COR-L47 (cell line): ENCODE results near the gene NGFR.
"Not testable (repeated sequence)": the region's sequence is repeated elsewhere in the genome, so short reads cannot be mapped to it uniquely, and the experiment has no call there.

Experiments
- DNase-seq: peaks from one replicate; lab custom pipeline; 2025; lab: John Stamatoyannopoulos, UW

Gene NGFR

GRCh38 chr17:49547566-49547965, 52.5 kb downstream of the NGFR start:
- no peak for DNase-seq

DNA sequence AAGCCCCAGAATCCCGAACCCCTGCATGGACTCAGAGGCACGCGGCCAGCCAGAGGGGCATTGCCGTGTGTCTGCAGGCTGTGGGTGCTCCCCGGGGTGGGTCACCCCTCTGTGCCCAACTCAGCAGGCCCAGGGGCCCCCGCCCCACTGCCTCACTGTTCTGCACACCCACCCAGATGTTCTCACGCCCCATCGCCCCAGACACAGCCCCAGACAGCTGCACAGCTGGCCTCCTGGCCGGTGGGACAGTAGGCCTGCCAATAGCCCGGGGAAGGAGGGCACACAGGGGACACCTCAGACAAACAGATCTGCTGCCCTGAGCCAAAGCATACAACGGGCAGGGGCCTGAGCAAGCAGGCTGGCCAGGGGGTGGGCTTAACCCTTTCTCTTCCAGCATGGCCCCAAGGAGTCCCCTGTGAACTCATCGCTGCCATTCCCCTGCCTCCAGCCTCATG, 53.0 kb downstream of the NGFR start:
- DNase-seq = no peak

GRCh38 chr17:49548506-49549310, 53.6 kb downstream of the NGFR start:
- DNase-seq = no peak

- no peak for DNase-seq
These were observed 54.2 kb downstream of the NGFR start for GRCh38 chr17:49549311-49549605.

DNA sequence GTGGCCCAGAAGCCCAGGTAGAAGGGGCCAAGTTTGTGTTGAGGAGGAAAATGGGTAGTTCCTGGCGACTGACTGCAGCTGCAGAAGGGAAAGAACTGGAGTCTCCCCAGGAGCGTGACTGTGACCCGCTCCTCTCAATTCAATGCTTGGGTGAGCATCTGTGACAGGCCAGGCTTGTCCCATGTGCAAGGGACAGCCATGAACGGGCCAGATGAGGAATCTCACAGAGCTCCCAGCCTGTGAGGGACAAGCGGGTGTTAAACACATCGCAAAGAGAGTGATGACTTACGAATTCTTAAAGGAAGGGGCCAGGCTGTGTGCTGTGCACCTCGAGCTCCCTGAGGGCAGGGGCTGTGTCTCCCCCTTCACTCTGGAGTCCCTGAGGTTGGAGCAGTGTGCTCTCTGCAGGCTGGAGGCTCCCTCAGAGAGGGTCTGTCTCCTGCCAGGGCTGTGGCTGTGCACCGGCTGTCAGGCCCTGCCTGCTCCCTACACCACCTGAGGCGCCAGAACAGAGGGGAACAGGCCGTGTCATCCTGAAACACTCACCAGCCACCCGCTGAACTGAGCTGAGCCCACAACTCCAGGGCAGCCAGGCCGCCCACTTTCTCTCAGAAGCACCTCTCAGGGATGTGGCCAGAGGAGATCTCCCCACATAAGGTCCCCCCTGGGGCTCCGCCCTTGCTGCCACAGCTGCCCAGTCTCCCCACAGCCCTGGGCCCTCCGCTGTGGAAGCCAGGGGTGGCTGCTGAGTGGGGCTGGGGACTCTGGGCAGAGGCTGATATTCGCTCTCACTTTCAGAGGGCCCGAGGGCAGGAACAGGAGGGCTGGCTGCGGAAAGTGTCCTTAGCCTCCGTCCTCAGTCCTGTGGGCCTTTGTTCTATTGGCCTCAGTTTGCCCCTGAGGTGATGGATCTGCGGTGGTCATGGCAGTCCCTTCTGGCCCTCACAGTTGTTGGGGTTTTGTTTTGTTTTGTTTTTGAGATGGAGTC, 54.9 kb downstream of the NGFR start:
- no peak for DNase-seq

- not testable (repeated sequence) for DNase-seq
These were observed 55.7 kb downstream of the NGFR start for GRCh38 chr17:49550764-49551163.

GRCh38 chr17:49551221-49552069, 56.4 kb downstream of the NGFR start:
- no peak for DNase-seq

DNA sequence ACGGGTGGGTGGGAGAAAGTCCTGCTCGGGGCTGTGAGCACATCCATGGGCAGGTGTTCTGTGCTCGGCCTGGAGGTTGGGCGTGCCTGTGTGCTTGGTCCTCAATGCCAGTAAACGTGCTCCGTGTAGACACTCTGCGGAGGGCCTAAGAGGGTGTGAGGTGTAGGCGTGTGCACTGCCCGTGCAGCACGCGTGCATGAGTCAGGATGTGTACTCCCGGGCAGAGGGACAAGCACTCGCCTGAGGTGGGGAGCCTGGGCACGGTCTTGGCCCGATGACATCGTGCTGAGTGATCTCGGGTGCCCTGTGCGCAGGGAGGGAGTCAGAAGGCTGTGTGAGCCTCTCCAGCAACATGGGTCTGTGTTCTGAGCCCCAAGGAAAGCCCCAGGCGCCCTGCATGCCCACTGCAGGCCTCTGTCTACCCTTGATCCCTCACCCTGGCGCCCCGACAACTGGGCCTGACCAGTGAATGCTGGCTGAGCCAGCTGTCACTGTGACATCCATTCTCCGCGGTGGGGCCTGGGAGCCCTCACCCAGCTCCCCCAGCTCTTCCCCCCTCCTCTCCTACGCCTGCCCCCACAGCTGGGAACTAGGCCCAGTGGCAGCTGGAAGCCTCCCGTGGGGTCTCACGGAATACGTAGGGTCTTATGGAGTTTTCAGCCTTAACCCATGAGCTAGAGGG, 57.1 kb downstream of the NGFR start:
- no peak for DNase-seq

- no peak for DNase-seq
These were observed 58.7 kb downstream of the NGFR start for GRCh38 chr17:49553676-49554335.

- no peak for DNase-seq
These were observed 59.8 kb downstream of the NGFR start for GRCh38 chr17:49554694-49555494.

- no peak for DNase-seq
These were observed 60.6 kb downstream of the NGFR start for GRCh38 chr17:49555495-49556222.

DNA sequence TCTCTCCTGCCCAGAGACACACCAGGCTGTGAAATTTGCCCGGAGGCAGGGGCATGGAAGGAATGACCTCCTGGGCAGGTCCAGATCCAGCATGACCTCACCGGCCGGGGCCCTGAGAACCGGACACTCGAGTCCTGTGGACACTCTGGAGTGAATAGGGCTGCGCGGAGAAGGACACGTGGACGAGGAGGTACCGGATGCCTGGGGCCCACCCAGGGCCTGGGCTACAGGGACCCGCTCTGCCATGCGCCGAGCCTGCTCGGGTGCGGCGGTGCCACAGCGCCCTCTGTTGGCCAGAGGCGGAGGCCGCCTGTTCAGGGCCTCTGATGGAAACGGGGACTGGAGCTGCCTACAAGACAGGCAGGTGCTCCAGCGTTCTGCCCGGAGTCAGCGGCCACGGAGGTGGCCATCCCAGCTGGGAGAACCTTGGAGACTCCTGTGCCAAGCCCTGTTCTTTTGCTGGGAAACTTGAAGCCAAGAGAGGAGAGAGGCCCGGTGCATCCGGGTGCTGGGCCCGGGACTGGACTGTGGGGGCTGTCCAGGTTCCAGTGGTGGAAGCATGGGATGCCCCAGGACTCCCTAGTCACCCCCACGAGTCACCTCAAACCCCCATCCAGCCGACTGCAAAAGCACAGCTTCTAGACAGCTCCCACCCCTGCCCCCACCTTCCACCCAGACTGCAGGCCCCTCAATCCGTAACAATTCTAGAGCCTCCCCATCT, 61.3 kb downstream of the NGFR start:
- DNase-seq = peak; percentile 72

- DNase-seq = peak; percentile 72
These were observed 62.4 kb downstream of the NGFR start for GRCh38 chr17:49557312-49558024.
